AG09319 (cell line): ENCODE data around the gene DMRT2.

Experiments
- DNase-seq: peaks from one replicate; pipeline ENCODE4 v3.0.0-alpha.2; 2010; ENCODE audit warnings: low read depth; ENCODE audit errors: extremely low read depth
- TF ChIP-seq, protein P1 (sequence below): IDR thresholded peaks from 2 replicates; pipeline ENCODE4 v1.5.1; 2011; ENCODE audit warnings: low read depth, mild to moderate bottlenecking, inconsistent platforms, low read length, moderate library complexity

DMRT2 gene

DNA sequence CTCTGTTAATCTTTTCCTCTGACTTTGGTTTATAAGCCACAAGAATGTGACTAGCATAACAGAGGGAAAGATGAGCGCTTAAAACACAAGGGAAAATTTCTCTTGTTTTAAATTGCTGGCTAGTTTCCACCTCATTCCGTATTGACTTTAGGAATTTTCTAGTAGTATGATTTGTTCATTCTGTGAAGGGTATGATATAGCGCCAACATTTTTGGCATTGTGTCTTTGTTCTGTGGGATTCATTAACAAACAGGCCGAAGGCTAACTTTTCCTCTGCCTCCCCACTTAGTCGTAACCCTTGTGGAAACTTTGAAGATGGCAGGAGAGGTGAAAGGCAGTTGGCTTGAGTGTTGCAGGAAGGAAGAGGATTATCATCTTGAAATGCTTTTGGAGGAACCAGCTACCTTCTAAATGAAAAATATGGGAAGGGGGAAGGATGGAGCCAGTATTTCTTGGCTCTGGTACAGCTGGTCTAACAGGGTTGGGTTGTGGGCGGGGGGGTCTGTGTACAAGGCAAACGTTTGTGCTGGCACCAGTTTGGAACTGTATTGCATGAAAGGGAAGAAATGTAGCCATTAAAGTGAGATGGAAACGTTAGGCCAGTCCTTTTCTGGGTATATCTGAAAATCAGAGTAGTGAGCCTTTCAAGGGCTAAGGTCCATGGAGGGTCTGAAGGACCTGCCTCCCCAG is 21.5 kb upstream of the DMRT2 start:
- TF ChIP-seq, protein P1, sequence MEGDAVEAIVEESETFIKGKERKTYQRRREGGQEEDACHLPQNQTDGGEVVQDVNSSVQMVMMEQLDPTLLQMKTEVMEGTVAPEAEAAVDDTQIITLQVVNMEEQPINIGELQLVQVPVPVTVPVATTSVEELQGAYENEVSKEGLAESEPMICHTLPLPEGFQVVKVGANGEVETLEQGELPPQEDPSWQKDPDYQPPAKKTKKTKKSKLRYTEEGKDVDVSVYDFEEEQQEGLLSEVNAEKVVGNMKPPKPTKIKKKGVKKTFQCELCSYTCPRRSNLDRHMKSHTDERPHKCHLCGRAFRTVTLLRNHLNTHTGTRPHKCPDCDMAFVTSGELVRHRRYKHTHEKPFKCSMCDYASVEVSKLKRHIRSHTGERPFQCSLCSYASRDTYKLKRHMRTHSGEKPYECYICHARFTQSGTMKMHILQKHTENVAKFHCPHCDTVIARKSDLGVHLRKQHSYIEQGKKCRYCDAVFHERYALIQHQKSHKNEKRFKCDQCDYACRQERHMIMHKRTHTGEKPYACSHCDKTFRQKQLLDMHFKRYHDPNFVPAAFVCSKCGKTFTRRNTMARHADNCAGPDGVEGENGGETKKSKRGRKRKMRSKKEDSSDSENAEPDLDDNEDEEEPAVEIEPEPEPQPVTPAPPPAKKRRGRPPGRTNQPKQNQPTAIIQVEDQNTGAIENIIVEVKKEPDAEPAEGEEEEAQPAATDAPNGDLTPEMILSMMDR: no peak
- no peak for DNase-seq

DNA sequence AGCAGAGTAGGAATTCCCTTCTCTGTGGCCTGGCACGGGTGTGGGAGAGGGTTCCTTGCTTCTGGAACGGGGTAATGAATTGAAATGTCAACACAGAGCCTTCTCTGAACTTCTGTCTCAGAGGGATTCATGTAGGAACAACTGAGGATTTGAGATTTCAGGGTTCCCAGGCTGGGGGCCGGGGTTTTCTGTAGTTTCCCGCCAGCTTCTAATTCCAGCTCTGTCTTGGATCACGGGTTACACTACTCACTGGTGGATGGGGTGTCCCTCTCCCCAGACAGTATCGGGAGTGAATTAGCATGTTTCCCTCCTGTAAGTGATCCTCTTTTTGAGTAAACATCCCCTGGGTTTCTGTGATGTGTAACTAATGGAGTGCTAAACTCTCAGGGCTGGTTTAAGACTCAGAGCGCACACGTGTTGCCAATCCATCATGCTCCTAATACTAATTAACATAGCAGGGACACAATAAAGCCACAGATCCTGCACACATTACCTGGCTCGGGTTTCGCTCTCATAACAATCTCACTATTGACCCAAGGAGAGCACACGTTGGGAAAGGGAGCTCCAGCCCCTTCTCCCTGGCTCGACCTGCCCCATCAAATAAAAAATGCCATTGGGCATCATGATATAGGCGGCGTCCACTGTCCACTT is 18.1 kb upstream of the DMRT2 start:
- TF ChIP-seq, protein P1: no peak
- DNase-seq: no peak

DNA sequence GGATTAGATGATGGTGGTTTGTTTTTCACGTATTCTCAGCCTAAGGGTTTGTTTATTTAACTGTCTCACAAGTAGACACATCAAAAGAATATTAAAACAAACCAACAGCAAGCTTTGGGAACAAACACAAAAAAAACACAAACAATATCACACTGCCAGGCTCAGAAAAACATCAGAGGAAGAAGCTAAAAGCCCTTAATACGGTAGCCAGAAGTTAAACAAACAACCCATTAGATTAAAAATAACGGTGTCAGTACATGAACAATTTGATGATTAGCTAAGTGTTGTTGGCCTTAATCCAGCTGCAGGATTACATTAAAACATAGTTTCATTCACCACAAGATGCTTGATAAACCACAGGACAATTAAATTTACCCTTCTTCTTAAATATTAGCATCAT is 15.9 kb upstream of the DMRT2 start:
- DNase-seq: no peak
- TF ChIP-seq, protein P1: no peak

DNA sequence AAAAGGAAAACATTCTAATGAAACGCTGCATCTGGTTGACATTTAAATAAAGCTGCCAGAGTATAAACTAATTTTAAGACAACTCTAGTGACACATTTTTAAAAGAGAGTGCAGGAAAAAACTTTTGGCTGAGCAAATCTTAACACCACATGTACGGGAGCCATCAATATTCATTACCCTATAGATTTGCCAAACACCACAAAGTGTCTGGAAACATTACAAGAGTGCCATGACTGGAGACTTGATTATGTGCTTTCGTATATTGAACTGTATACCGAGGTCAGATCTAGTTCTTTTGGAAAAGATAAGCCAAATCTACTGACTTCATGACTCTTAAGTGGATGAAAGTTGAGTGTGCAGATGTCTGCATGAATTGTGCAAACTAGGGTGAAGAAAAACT is 10.6 kb upstream of the DMRT2 start:
- TF ChIP-seq, protein P1: no peak

DNA sequence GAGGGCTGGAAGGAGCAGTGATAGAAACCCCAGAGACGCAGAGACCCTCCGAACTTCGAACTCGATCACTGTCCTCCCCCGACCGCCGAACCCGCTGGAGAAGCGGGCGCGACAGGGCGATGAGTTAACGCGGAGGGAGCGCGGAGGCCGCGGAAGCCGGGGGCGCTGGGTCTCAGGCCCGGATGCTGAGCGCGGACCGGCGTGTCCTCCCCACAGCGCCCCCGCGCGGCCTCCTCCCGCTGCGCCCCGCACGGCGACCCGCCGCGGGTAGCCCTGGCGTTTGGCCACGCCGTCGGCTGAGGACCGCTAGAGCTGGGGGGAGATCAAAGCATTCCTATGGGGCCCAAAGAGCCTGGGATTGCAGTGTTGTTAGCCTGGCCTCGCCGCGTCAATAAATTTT is 7.7 kb upstream of the DMRT2 start:
- no peak for DNase-seq
- TF ChIP-seq, protein P1: no peak; the same call in 1 of the 2 replicates

More for the DNA sequence above, 10.6 kb upstream of the DMRT2 start:
- DNase-seq: no peak

DNA sequence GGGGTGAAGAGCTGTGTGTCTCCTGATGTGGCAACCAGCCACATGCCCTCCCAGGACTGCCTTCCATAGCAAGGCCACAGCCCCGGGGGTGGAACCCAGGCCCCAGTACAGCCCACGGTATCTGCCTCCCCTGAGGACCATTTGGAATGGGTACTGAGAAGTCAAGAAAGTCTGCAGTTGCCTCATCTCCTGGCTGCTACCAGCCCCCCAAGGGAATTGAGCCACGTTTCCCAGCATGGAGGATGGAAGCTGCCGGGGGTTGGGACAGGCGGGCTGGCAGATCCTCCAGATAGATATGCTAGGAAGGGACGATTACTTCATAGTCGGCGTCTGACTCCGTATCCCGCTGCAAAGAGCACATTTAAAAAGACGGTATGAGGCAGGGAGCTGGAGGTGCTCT is 5.5 kb upstream of the DMRT2 start:
- TF ChIP-seq, protein P1: no peak
- no peak for DNase-seq
